ENCODE data around the gene PTPRM.

DNA sequence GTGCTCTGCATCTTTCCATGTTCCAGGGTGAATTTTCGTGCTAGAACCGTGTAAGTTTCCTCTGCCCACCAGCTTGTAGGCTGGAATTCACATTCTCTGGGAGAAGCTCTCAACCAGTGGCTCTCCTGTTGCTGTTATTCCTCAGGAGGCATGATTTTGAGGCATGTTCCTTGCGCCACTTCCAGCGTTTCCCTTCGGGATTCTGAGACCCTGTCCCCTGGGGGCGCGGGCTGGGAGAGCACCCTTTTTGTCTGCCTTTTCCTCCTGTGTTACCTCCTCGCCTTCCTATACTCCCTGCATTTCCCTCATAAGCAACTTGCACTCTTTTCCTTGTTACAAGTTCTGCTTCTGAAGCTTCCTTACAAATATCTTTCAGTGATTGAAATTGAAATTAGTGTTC, 156.4 kb downstream of the PTPRM start:
- TF ChIP-seq CTCF (IDR thresholded peaks at IDR 0.05), result no peak
- TF ChIP-seq POLR2AphosphoS5 (IDR thresholded peaks at IDR 0.05), result no peak
